B cell (primary cell): ENCODE data around the gene PLXNB1. TPM values are rescaled to one million over a fixed set of nuclear protein-coding genes. Genes with fewer than 3 reads are reported as not detected.

Source experiments
- ATAC-seq: fragments of 200-7000 bp; cut with Tn5 transposase; one replicate; pipeline ENCODE4 v1.10.0; 2021; ENCODE audit warnings: low read depth, mild to moderate bottlenecking, moderate number of reproducible peaks, moderate library complexity
- CTCF ChIA-PET: fragments of 350-600 bp; sonication (Branson Sonifier 250); formaldehyde crosslinking; loops from one replicate; lab custom pipeline; 2021; ENCODE audit warnings: antibody characterized with exemption, inconsistent platforms; lab: Charles Lee
- POLR2A ChIA-PET: fragments of 350-600 bp; sonication (Branson Sonifier 250); formaldehyde crosslinking; loops from one replicate; lab custom pipeline; 2021; ENCODE audit warnings: antibody characterized with exemption; lab: Charles Lee
- DNase-seq: peaks from one replicate; pipeline ENCODE4 v3.0.0; 2013
- H2AFZ ChIP-seq: 2 replicates; pipeline ENCODE4 v1.6.1; 2012; ENCODE audit warnings: mild to moderate bottlenecking, low read depth, low read length; ENCODE audit not compliant: insufficient read depth, poor library complexity, severe bottlenecking
- H3K27ac ChIP-seq, 2 donors: 1 replicate in 1 of 2; 2 replicates in 1 of 2; pipeline ENCODE4 v1.5.1; 2012 to 2013; ENCODE audit warnings: low read length in 2 of 2, mild to moderate bottlenecking in 2 of 2, moderate library complexity in 1 of 2
- H3K27me3 ChIP-seq, 4 experiments: fragments of 200-600 bp in 1 of 4; sonication (generic) in 1 of 4; replicated peaks in 1 of 4; 1 replicate in 2 of 4; 2 replicates in 2 of 4; pipeline versions ENCODE4 v1.6.1 to v1.7.0; 2013 to 2016; ENCODE audit warnings: low read length in 3 of 4, mild to moderate bottlenecking in 2 of 4, mixed read lengths in 1 of 4, moderate library complexity in 1 of 4; ENCODE audit not compliant: insufficient read depth in 4 of 4, control insufficient read depth in 3 of 4; ENCODE audit errors: control extremely low read depth in 1 of 4
- H3K36me3 ChIP-seq, 2 experiments: replicated peaks in 1 of 2; 1 replicate in 1 of 2; 2 replicates in 1 of 2; pipeline versions ENCODE4 v1.6.1 to v1.7.1; 2013; ENCODE audit warnings: low read length in 1 of 2; ENCODE audit not compliant: insufficient read depth in 2 of 2, control insufficient read depth in 1 of 2; ENCODE audit errors: control extremely low read depth in 1 of 2, extremely low read depth in 1 of 2
- H3K4me1 ChIP-seq, 2 donors: fragments of 200-600 bp in 1 of 2; sonication (generic) in 1 of 2; 1 replicate in 1 of 2; 2 replicates in 1 of 2; pipeline versions ENCODE4 v1.5.1 to v1.6.1; 2013 to 2017; ENCODE audit warnings: low read length in 2 of 2; ENCODE audit not compliant: control insufficient read depth in 2 of 2, insufficient read depth in 2 of 2
- H3K4me2 ChIP-seq: replicated peaks from 2 replicates; pipeline ENCODE3; 2012; ENCODE audit warnings: mild to moderate bottlenecking, low read depth, low read length; ENCODE audit not compliant: poor library complexity, severe bottlenecking
- H3K4me3 ChIP-seq, 5 experiments: fragments of 200-600 bp in 1 of 5; sonication (generic) in 1 of 5; 1 replicate in 3 of 5; 2 replicates in 2 of 5; pipeline versions ENCODE4 v1.5.1 to v1.7.0; 2011 to 2016; ENCODE audit warnings: low read length in 4 of 5, mild to moderate bottlenecking in 4 of 5, low read depth in 2 of 5, control low read depth in 1 of 5, moderate library complexity in 1 of 5; ENCODE audit not compliant: insufficient read depth in 1 of 5; ENCODE audit errors: control extremely low read depth in 1 of 5, extremely low read depth in 1 of 5
- H3K79me2 ChIP-seq: fragments of 200-600 bp; sonication (generic); one replicate; pipeline ENCODE4 v1.6.0; 2016; ENCODE audit warnings: low read length; ENCODE audit not compliant: control insufficient read depth, insufficient read depth
- H3K9ac ChIP-seq: fragments of 200-600 bp; sonication (generic); 2 replicates; pipeline ENCODE4 v1.6.1; 2017; ENCODE audit warnings: mild to moderate bottlenecking, low read length, moderate library complexity
- H3K9me3 ChIP-seq, 3 donors: one replicate each; pipeline versions ENCODE4 v1.6.1 to v1.7.1; 2013; ENCODE audit warnings: low read length in 2 of 3; ENCODE audit not compliant: control insufficient read depth in 2 of 3, insufficient read depth in 1 of 3; ENCODE audit errors: control extremely low read depth in 1 of 3
- H4K20me1 ChIP-seq: 2 replicates; pipeline ENCODE4 v1.6.0; 2012; ENCODE audit warnings: mild to moderate bottlenecking, low read length; ENCODE audit not compliant: insufficient read depth, control insufficient read depth, poor library complexity, severe bottlenecking
- H3K27ac Mint-ChIP-seq: one replicate; pipeline ENCODE4 v1.8.0; 2021; ENCODE audit warnings: mixed read lengths
- H3K27me3 Mint-ChIP-seq: one replicate; pipeline ENCODE4 v1.8.0; 2021; ENCODE audit warnings: mixed read lengths
- H3K4me1 Mint-ChIP-seq: one replicate; pipeline ENCODE4 v1.8.0; 2021; ENCODE audit warnings: mixed read lengths
- H3K4me3 Mint-ChIP-seq: one replicate; pipeline ENCODE4 v1.8.0; 2021; ENCODE audit warnings: mixed read lengths
- H3K9me3 Mint-ChIP-seq: one replicate; pipeline ENCODE4 v1.8.0; 2022; ENCODE audit warnings: mixed read lengths; ENCODE audit not compliant: insufficient read depth
- CTCF ChIP-seq: fragments of 200-600 bp; IDR thresholded peaks from one replicate; pipeline ENCODE4 v1.8.0; 2022; ENCODE audit warnings: antibody characterized with exemption, mild to moderate bottlenecking
- EZH2 ChIP-seq: IDR thresholded peaks from 2 replicates; pipeline ENCODE4 v1.6.1; 2012; ENCODE audit warnings: borderline replicate concordance, low read depth, mild to moderate bottlenecking, moderate library complexity, low read length; ENCODE audit not compliant: insufficient read depth, poor library complexity, severe bottlenecking
- WGBS: methylation state at CpG from one replicate; pipeline ENCODE4 v1.1.5; 2013; ENCODE audit warnings: missing lambda C conversion rate; ENCODE audit not compliant: insufficient coverage; 5-methylcytosine and 5-hydroxymethylcytosine counted together
- intact Hi-C: fragments of 100-400 bp; cut with micrococcal nuclease; formaldehyde crosslinking; loops from one replicate; pipeline ENCODE4 v1.10.0; 2022
- polyA plus RNA-seq: library from polyadenylated mRNA; depleted of rRNA; stranded (reverse); fragments of >200 nt; gene quantifications from 2 replicates; pipeline ENCODE4 v1.2.3, GENCODE V29; 2012
- total RNA-seq, 2 donors: library from RNA; stranded (reverse); fragments of 120-200 nt in 1 of 2; gene quantifications; 1 replicate in 1 of 2; 2 replicates in 1 of 2; pipeline versions ENCODE4 v1.2.3 to v1.2.4, GENCODE V29; 2013 to 2022

PLXNB1 gene
- total and polyA plus RNA-seq, 2 donors (not counting 1 experiment from before 2014, with no cell fraction given), result 0.95 to 5.0 TPM

- Histone ChIP-seq H3K4me2 (no peak overlapping the region), H3K79me2 (peaks cover 6% of the 10 kb centered on the region), H3K4me1 (peaks cover 12 to 13% of the 10 kb centered on the region in 2 donors), H3K9me3 (peaks cover 0 to 3% (median 0%) of the 10 kb centered on the region in 3 donors), H3K27ac (no peak overlapping the region), H3K9ac (no peak overlapping the region), H3K27me3 (peaks cover 0 to 9% (median 3%) of the 10 kb centered on the region in 4 experiments), H3K4me3 (no peak overlapping the region), H3K36me3 (peaks cover 0 to 16% of the 10 kb centered on the region in 2 experiments), H2AFZ (no peak overlapping the region), H4K20me1 (no peaks in the 10 kb centered on the region)
- TF ChIP-seq CTCF, result no peak
- no peak for TF ChIP-seq EZH2
- Mint-ChIP-seq H3K27ac (no peak overlapping the region), H3K4me1 (peaks cover 12% of the 10 kb centered on the region), H3K4me3 (peak overlapping the region; percentile 83), H3K9me3 (no peaks in the 10 kb centered on the region), H3K27me3 (peaks cover 16% of the 10 kb centered on the region)
- intact Hi-C loops, result no loop called here
- 90% methylated on average over 4 of the region's 8 CpGs for WGBS
- ATAC-seq (no peak), DNase-seq (no peak)
- POLR2A ChIA-PET, result no interaction called here
- CTCF ChIA-PET, result interaction anchor here (1.7 to 13.4 kb wide), 3 partner anchors 8 to 160 kb away, joined by 5 to 330 read pairs (median 148); partner anchors contain the start of gene CCDC51
Observed at GRCh38 chr3:48431224-48432029, 1.5 kb upstream of the PLXNB1 start.

GRCh38 chr3:48430708-48431101 lies 819 bp upstream of the PLXNB1 start:
- H3K27ac ChIP-seq, result no peak overlapping the region
- peaks cover 0 to 9% (median 3%) of the 10 kb centered on the region in 4 experiments for H3K27me3 ChIP-seq
- no peak overlapping the region for H3K27ac Mint-ChIP-seq
- peaks cover 3% of the 10 kb centered on the region for H3K79me2 ChIP-seq
- H3K9me3 ChIP-seq, result peaks cover 0 to 3% (median 0%) of the 10 kb centered on the region in 3 donors
- peaks cover 6 to 9% of the 10 kb centered on the region in 2 donors for H3K4me1 ChIP-seq
- H3K4me2 ChIP-seq, result no peak overlapping the region
- DNase-seq (no peak), ATAC-seq (no peak)
- peaks cover 0 to 16% of the 10 kb centered on the region in 2 experiments for H3K36me3 ChIP-seq
- WGBS, result 94% methylated on average over 1 of the region's 1 CpG
- peaks cover 12% of the 10 kb centered on the region for H3K4me1 Mint-ChIP-seq
- TF ChIP-seq EZH2, result no peak
- TF ChIP-seq CTCF, result no peak
- no peaks in the 10 kb centered on the region for H3K9me3 Mint-ChIP-seq
- peak overlapping the region; percentile 83 for H3K4me3 Mint-ChIP-seq
- H3K4me3 ChIP-seq, result no peak overlapping the region
- H4K20me1 ChIP-seq, result no peaks in the 10 kb centered on the region
- ChIA-PET CTCF (interaction anchor here (1.0 to 13.4 kb wide), 3 partner anchors 9 to 29 kb away, joined by 3 to 330 read pairs (median 5); partner anchors contain the start of gene CCDC51), POLR2A (no interaction called here)
- peaks cover 16% of the 10 kb centered on the region for H3K27me3 Mint-ChIP-seq
- no peak overlapping the region for H3K9ac ChIP-seq
- no peak overlapping the region for H2AFZ ChIP-seq
- intact Hi-C loops, result no loop called here
